Upper lobe of left lung (tissue), 4 donors: ENCODE measurements around the gene TCERG1.

Experiments
- CTCF ChIP-seq, 6 experiments: fragments of 450-650 bp in 4 of 6; fragments of 200-600 bp in 2 of 6; sonication (generic) in 2 of 6; IDR thresholded peaks; one replicate each; pipeline ENCODE4 v1.5.1; 2016 to 2019; ENCODE audit warnings: antibody characterized with exemption in 6 of 6
- POLR2A ChIP-seq, 4 donors: fragments of 450-650 bp; IDR thresholded peaks; one replicate each; pipeline ENCODE4 v1.5.1; 2016 to 2017; ENCODE audit warnings: antibody characterized with exemption in 4 of 4, mild to moderate bottlenecking in 2 of 4

- no peak for TF ChIP-seq CTCF (IDR thresholded peaks at IDR 0.05)
- no peak for TF ChIP-seq POLR2A (IDR thresholded peaks at IDR 0.05)
Observed at GRCh38 chr5:146484714-146485391, 37.7 kb downstream of the TCERG1 start.
